GM18498 (cell line): Measurements from ENCODE around the gene TUB.

Experiments
- ATAC-seq: cut with Tn5 transposase; IDR thresholded peaks from one replicate; pipeline ENCODE4 v1.9.1; 2021; ENCODE audit warnings: mild to moderate bottlenecking, moderate library complexity; ENCODE audit not compliant: unreplicated experiment

Gene TUB

GRCh38 chr11:8103909-8104308 is 22.9 kb downstream of the TUB start:
- ATAC-seq, result no peak

GRCh38 chr11:8105133-8105532 is 24.1 kb downstream of the TUB start:
- no peak for ATAC-seq

GRCh38 chr11:8105666-8106065 is 24.7 kb downstream of the TUB start:
- ATAC-seq, result no peak

- ATAC-seq, result no peak
Measured at GRCh38 chr11:8106679-8107078, 25.7 kb downstream of the TUB start.

- no peak for ATAC-seq
Measured at GRCh38 chr11:8107642-8108041, 26.6 kb downstream of the TUB start.

GRCh38 chr11:8108421-8108820 is 27.4 kb downstream of the TUB start:
- ATAC-seq, result no peak

GRCh38 chr11:8109675-8110074 is 28.7 kb downstream of the TUB start:
- ATAC-seq, result no peak

GRCh38 chr11:8110396-8110795 is 29.4 kb downstream of the TUB start:
- no peak for ATAC-seq

- ATAC-seq, result no peak
Measured at GRCh38 chr11:8111636-8112035, 30.6 kb downstream of the TUB start.

GRCh38 chr11:8122173-8122764 is 41.3 kb downstream of the TUB start:
- no peak for ATAC-seq

- ATAC-seq, result no peak
Measured at GRCh38 chr11:8126649-8127289, 45.8 kb downstream of the TUB start.

- ATAC-seq, result no peak
Measured at GRCh38 chr11:8127447-8127846, 46.4 kb downstream of the TUB start.

GRCh38 chr11:8138526-8138925 is 57.5 kb downstream of the TUB start:
- no peak for ATAC-seq

GRCh38 chr11:8149726-8150125 is 68.7 kb downstream of the TUB start:
- no peak for ATAC-seq
